Mucosa of stomach (tissue), 1 donor: Measurements from ENCODE around the gene TIMD4.

Source experiments
- H3K27me3 ChIP-seq: one replicate; pipeline ENCODE4 v1.7.0; 2013; ENCODE audit warnings: mild to moderate bottlenecking, low read length; ENCODE audit not compliant: control insufficient read depth, insufficient read depth
- H3K36me3 ChIP-seq: one replicate; pipeline ENCODE4 v1.7.0; 2013; ENCODE audit warnings: low read length; ENCODE audit not compliant: control insufficient read depth, insufficient read depth
- H3K4me1 ChIP-seq: one replicate; pipeline ENCODE4 v1.7.0; 2013; ENCODE audit warnings: mild to moderate bottlenecking, low read length; ENCODE audit not compliant: control insufficient read depth, insufficient read depth
- H3K4me3 ChIP-seq: one replicate; pipeline ENCODE4 v1.7.0; 2013; ENCODE audit warnings: low read length
- H3K9ac ChIP-seq: one replicate; pipeline ENCODE4 v1.7.0; 2013; ENCODE audit warnings: mild to moderate bottlenecking, low read length, moderate library complexity
- H3K9me3 ChIP-seq: one replicate; pipeline ENCODE4 v1.7.0; 2013; ENCODE audit warnings: mild to moderate bottlenecking, low read length, moderate library complexity; ENCODE audit not compliant: control insufficient read depth
- donor health status: Pancreatic carcinoma.

Gene TIMD4

DNA sequence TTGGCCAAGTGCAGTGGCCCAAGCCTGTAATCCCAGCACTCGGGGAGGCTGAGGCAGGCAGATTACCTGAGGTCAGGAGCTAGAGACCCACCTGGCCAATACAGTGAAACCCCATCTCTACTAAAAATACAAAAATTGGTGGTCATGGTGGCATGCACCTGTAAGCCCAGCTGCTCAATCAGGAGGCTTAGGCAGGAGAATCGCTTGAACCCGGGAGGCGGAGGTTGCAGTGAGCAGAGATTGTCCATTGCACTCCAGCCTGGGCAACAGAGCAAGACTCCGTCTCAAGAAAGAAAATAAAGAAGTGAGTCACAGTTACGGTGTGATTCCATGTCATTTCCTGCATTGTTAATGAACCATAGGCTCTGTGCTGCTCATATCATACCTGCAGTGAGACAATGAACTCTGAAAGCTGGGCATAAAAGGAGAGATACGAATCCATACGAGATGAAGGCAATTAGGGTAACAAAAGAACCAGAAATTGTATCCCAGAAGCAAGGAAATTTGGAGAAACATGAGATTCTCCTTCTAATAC is 44.6 kb downstream of the TIMD4 start:
- Histone ChIP-seq H3K36me3 (no peaks in the 10 kb centered on the region), H3K4me3 (no peak overlapping the region), H3K27me3 (no peaks in the 10 kb centered on the region), H3K4me1 (no peaks in the 10 kb centered on the region), H3K9me3 (no peaks in the 10 kb centered on the region), H3K9ac (no peak overlapping the region)

DNA sequence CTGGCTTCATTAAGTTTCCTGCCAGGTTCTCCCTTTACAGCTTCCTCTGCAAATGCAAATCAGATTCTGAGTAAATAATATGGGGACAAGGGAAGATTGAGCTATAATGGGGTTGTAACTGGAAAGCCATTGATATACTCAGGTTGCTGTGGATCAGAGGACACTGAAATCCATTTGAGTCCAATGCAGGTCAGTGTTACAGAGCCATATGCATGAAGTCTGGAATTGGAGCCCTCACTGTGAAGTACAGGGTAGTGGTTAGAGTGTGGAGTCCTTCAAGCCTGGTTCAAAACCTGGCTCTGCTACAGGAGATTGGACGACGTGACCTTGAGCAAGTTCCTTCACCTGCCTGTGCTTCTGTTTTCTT is 48.7 kb downstream of the TIMD4 start:
- no peaks in the 10 kb centered on the region for H3K4me1 ChIP-seq
- no peak overlapping the region for H3K9ac ChIP-seq
- no peaks in the 10 kb centered on the region for H3K9me3 ChIP-seq
- H3K36me3 ChIP-seq = no peaks in the 10 kb centered on the region
- no peak overlapping the region for H3K4me3 ChIP-seq
- H3K27me3 ChIP-seq = no peaks in the 10 kb centered on the region

DNA sequence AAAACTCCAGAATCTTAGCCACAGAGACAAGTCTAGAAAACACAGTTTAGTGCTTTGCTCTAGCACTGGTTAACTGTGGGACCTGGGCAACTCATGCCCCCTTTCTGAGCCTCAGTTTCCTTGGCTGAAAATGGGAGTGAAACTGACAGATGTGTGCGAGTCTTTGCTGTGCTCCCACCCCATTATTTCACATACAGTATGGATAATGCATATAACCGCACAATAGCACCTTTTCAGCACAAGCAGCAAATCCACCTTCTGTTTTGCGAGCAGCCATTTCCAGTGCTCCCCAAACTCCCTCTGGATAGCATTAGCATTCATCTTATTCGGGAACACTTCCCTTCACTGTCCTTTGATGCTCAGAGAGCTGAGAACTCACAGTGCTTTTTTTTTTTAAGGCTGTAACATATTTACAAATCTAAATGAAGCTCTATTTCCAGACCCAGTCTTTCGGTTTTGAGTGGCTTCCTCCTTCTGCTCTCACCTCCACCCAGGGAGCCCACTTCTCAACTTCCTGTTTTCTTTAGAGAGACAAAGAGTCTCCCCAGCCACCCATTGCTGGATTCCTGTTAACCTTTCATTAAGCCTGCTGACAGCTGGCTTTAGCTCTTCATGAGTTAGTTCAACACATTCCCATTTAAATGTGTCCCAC is 49.2 kb downstream of the TIMD4 start:
- no peaks in the 10 kb centered on the region for H3K36me3 ChIP-seq
- H3K9me3 ChIP-seq = no peaks in the 10 kb centered on the region
- no peaks in the 10 kb centered on the region for H3K27me3 ChIP-seq
- no peak overlapping the region for H3K4me3 ChIP-seq
- H3K9ac ChIP-seq = no peak overlapping the region
- no peaks in the 10 kb centered on the region for H3K4me1 ChIP-seq

DNA sequence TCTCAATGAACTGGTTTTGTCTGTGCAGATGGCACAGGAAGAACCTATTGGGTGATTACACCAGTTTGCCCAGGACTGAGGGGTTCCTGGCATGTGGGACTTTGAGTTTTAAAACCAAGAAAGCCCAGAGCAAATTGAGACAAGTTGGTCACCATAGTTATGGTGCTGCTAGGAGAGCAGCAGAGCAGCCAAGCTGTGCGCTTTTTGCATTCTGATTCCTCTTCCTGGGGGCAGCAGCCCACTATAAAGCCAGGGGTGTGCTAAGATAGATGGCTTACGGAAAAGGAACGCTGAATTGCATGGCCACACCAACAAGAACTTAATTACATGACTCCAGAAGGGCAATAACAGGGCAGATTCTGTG is 49.7 kb downstream of the TIMD4 start:
- H3K27me3 ChIP-seq = no peaks in the 10 kb centered on the region

DNA sequence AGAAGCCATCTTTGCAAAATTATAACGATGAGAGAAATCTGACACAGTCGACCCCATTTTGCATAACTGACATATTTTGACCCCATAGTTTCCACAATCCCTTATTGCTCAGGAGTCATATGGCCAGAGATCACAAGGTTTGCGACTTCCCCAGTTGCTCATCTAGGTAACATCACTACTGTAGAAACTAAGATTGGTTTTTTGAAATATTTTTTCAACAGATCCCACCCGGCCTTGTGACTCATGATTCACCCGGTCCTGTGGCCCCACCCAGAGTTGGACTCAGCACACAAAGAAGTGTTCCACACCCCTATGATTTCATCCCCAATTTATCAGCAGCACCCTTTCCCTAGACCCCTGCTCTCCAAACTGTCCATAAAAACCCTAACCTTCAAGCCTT is 50.2 kb downstream of the TIMD4 start:
- Histone ChIP-seq H3K27me3 (no peaks in the 10 kb centered on the region), H3K9ac (no peak overlapping the region), H3K4me1 (no peaks in the 10 kb centered on the region), H3K9me3 (no peaks in the 10 kb centered on the region), H3K4me3 (no peak overlapping the region), H3K36me3 (no peaks in the 10 kb centered on the region)

More for the DNA sequence above, 49.7 kb downstream of the TIMD4 start:
- Histone ChIP-seq H3K9me3 (no peaks in the 10 kb centered on the region), H3K4me3 (no peak overlapping the region), H3K36me3 (no peaks in the 10 kb centered on the region), H3K9ac (no peak overlapping the region), H3K4me1 (no peaks in the 10 kb centered on the region)

DNA sequence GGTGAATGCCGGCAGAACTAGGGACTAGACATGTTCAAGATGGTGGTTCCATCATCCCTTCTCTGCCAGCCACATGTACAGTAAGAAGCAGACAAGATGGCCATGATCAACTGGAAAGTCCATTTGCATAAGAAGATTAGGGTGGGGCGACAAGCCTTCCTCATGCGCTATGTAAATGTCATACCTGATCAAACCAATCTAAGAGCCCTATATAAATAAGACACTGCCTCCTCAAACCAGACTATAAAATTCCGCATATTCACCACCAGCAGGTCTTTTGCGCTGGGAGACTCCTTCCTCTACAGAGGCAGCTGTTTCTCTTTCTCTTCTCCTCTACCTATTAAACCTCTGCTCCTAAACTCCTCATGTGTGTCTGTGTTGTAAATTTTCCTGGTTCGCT is 53.8 kb downstream of the TIMD4 start:
- Histone ChIP-seq H3K4me3 (no peak overlapping the region), H3K4me1 (no peaks in the 10 kb centered on the region), H3K9ac (no peak overlapping the region), H3K36me3 (no peaks in the 10 kb centered on the region), H3K9me3 (no peaks in the 10 kb centered on the region), H3K27me3 (no peaks in the 10 kb centered on the region)

DNA sequence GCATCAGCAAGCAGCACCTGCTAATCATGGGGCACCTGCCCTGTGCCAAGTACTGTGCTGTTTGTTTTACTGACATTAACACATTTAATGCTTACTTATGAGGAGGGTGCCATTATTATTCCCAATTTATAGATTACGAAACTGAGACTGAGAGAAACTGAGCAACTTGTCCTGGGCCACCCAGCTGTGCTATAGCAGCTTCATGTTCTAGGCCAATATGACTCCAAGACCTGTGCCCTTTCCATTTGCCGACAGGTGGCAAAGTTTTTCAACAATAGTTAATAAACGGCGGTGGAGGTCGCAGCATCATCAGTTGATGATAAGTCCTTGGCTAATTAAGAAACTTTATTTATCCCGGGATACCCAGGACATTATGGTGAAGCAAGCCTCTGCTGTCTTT is 55.4 kb downstream of the TIMD4 start:
- Histone ChIP-seq H3K9ac (no peak overlapping the region), H3K36me3 (no peaks in the 10 kb centered on the region), H3K4me3 (no peak overlapping the region), H3K9me3 (no peaks in the 10 kb centered on the region), H3K27me3 (no peaks in the 10 kb centered on the region), H3K4me1 (no peaks in the 10 kb centered on the region)

DNA sequence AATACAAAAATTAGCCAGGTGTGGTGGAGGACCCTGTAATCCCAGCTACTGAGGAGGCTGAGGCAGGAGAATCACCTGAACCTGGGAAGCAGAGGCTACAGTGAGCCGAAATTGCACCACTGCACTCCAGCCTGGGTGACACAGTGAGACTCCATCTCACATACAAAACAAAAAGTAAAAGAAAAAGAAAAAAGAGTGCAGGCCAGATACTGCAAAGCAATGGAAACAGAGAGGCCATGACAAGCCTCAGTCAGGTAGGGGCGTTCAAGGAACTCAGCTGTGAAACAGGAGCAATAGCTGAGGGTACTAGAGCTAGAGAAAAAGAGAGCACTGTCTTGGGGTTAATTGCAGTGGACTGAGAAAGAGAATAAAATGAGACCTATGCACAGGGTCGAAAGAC is 56.2 kb downstream of the TIMD4 start:
- no peaks in the 10 kb centered on the region for H3K36me3 ChIP-seq
- no peaks in the 10 kb centered on the region for H3K4me1 ChIP-seq
- H3K9ac ChIP-seq = no peak overlapping the region
- H3K4me3 ChIP-seq = no peak overlapping the region
- H3K9me3 ChIP-seq = no peaks in the 10 kb centered on the region
- no peaks in the 10 kb centered on the region for H3K27me3 ChIP-seq

DNA sequence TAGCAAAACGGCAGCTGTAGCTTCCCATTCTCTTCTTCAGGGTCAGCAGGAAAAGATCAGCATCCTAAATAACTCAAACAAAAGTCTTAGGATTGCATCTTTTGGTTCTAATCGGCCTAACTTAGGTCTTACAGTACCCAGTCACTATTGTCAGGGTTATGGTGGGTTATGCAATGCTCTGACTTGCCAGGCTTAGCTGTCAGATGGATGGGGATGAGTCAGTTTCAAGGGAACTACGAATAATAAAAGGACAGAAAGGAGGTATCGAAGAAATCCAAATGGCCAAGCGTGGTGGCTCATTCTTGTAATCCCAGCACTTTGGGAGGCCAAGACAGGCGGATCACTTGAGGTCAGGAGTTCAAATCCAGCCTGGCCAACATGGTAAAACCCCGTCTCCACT is 66.5 kb downstream of the TIMD4 start:
- H3K9me3 ChIP-seq = no peaks in the 10 kb centered on the region
- H3K27me3 ChIP-seq = no peaks in the 10 kb centered on the region
- H3K36me3 ChIP-seq = no peaks in the 10 kb centered on the region
- no peaks in the 10 kb centered on the region for H3K4me1 ChIP-seq
- no peak overlapping the region for H3K9ac ChIP-seq
- H3K4me3 ChIP-seq = no peak overlapping the region

DNA sequence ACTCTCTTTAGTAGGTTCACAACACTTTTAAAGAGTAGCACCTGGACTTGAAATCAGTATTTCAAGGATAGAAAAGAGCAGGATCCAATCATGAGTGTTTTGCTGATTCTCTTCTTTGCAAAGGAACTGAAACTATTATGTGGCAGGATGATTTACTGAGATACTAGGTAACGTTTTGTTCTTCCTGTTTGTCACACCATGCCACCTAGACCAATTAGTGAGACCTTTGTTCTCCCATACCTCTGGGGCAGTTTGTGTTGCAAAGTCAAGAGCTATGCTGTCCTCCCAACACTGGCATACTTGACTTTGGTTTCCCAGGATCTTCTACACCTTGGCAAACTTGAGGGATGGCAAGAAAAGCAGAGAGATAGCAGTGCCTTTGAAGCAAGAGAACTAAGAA is 69.5 kb downstream of the TIMD4 start:
- Histone ChIP-seq H3K4me1 (no peaks in the 10 kb centered on the region), H3K27me3 (no peaks in the 10 kb centered on the region), H3K4me3 (no peak overlapping the region), H3K9ac (no peak overlapping the region), H3K9me3 (no peaks in the 10 kb centered on the region), H3K36me3 (no peaks in the 10 kb centered on the region)

DNA sequence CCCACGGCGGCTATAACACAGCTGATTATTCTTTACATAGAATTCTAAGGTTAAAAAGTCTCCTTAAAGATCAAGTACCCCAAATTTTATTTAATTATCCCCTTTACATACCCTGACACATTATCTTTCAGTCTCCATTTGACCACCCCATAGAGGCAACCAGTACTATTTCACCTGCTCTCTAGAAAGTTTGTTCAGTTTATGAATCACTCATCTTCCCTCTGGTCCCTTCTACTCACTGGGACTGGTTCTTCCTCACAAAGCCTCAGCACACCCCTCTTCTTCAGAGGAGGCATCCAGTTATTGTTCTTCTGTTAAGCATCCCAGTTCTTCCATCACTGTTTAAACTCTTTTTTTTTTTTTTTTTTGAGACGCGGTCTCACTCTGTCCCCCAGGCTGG is 70.2 kb downstream of the TIMD4 start:
- H3K4me3 ChIP-seq = no peak overlapping the region
- H3K36me3 ChIP-seq = no peaks in the 10 kb centered on the region
- no peaks in the 10 kb centered on the region for H3K27me3 ChIP-seq
- H3K9me3 ChIP-seq = no peaks in the 10 kb centered on the region
- H3K4me1 ChIP-seq = no peaks in the 10 kb centered on the region
- no peak overlapping the region for H3K9ac ChIP-seq

DNA sequence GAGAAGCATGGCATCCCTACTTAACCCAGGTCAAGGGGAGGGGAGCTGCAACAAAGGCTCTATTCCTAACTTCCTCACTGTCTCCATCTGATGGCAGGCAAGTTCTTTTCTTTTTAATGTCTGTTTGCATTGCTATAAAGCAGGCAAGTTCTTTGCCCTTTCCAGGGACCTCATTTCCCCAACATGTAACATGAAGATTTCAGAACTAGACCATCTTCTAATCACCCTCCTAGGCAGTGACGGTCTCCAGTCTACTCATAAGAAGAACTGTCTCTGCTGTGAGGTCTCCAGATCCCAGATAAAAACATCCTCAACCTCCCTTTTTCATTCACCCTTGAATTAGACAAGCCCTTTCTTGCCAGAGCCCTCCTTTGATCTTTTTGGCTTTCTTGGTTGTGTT is 70.8 kb downstream of the TIMD4 start:
- no peaks in the 10 kb centered on the region for H3K27me3 ChIP-seq
- H3K9me3 ChIP-seq = no peaks in the 10 kb centered on the region
- no peaks in the 10 kb centered on the region for H3K36me3 ChIP-seq
- H3K4me1 ChIP-seq = no peaks in the 10 kb centered on the region
- no peak overlapping the region for H3K9ac ChIP-seq
- H3K4me3 ChIP-seq = no peak overlapping the region

DNA sequence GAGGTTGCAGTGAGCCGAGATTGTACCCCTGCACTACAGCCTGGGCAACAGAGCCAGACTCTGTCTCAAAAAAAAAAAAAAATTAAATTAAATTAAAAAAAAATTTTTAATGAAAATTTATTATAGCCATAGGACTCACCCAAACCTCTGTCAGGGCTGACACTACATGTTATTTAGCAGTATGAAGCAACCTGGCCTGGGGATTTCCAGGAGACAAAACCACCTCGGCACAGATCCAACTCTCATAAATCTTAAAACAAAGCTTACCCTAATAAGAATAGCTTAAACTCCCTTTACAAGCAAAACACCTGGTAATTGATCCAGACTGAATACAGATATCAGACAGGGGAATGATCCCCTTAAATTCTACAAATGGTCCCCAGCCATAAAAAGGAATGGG is 74.5 kb downstream of the TIMD4 start:
- Histone ChIP-seq H3K9ac (no peak overlapping the region), H3K36me3 (no peaks in the 10 kb centered on the region), H3K9me3 (no peaks in the 10 kb centered on the region), H3K4me1 (no peaks in the 10 kb centered on the region), H3K27me3 (no peaks in the 10 kb centered on the region), H3K4me3 (no peak overlapping the region)
